Ectodermal cell (in vitro differentiated cells): ENCODE measurements around the gene MICU1.

Experiments
- H3K27ac ChIP-seq: 2 replicates; pipeline ENCODE4 v1.7.0; 2013; ENCODE audit warnings: mild to moderate bottlenecking, low read depth, low read length; ENCODE audit not compliant: insufficient read depth, poor library complexity, severe bottlenecking
- H3K27me3 ChIP-seq: 2 replicates; pipeline ENCODE4 v1.7.0; 2013; ENCODE audit warnings: mild to moderate bottlenecking, low read length; ENCODE audit not compliant: insufficient read depth, control insufficient read depth, poor library complexity, severe bottlenecking
- H3K36me3 ChIP-seq: one replicate; pipeline ENCODE4 v1.7.0; 2013; ENCODE audit warnings: low read length; ENCODE audit not compliant: control insufficient read depth, insufficient read depth
- H3K4me1 ChIP-seq: one replicate; pipeline ENCODE4 v1.7.0; 2013; ENCODE audit warnings: low read length; ENCODE audit not compliant: control insufficient read depth, insufficient read depth
- H3K4me3 ChIP-seq: 2 replicates; pipeline ENCODE4 v1.7.0; 2013; ENCODE audit warnings: low read depth, low read length, control low read depth; ENCODE audit not compliant: insufficient read depth
- H3K9me3 ChIP-seq: 2 replicates; pipeline ENCODE4 v1.7.0; 2013; ENCODE audit warnings: mild to moderate bottlenecking, low read length, moderate library complexity; ENCODE audit not compliant: control insufficient read depth
- WGBS, 2 experiments: methylation state at CpG; one replicate each; pipeline ENCODE4 v1.1.7; 2013; ENCODE audit warnings: missing lambda C conversion rate in 2 of 2; 5-methylcytosine and 5-hydroxymethylcytosine counted together

Gene MICU1

GRCh38 chr10:72630144-72630543 is 4.3 kb upstream of the MICU1 start:
- Histone ChIP-seq H3K4me3 (no peak overlapping the region), H3K36me3 (no peaks in the 10 kb centered on the region), H3K27me3 (no peaks in the 10 kb centered on the region), H3K9me3 (no peaks in the 10 kb centered on the region), H3K27ac (no peak overlapping the region), H3K4me1 (no peaks in the 10 kb centered on the region)
- WGBS, 2 experiments: 91 to 94% methylated on average over 2 of the region's 2 CpGs

- 44 to 67% methylated on average over 1 of the region's 1 CpG for WGBS, 2 experiments
- no peak overlapping the region for H3K27ac ChIP-seq
- peak overlapping the region; percentile 96 for H3K4me3 ChIP-seq
- peaks cover 4% of the 10 kb centered on the region for H3K4me1 ChIP-seq
- H3K27me3 ChIP-seq: no peaks in the 10 kb centered on the region
- H3K36me3 ChIP-seq: no peaks in the 10 kb centered on the region
- H3K9me3 ChIP-seq: no peaks in the 10 kb centered on the region
Observed at GRCh38 chr10:72626444-72626754, 520 bp upstream of the MICU1 start.

- peak overlapping the region; percentile 96 for H3K4me3 ChIP-seq
- H3K27me3 ChIP-seq: no peaks in the 10 kb centered on the region
- WGBS, 2 experiments: 2 to 7% methylated on average over 9 to 10 of the region's 10 CpGs
- H3K27ac ChIP-seq: no peak overlapping the region
- H3K36me3 ChIP-seq: no peaks in the 10 kb centered on the region
- no peaks in the 10 kb centered on the region for H3K9me3 ChIP-seq
- peaks cover 4% of the 10 kb centered on the region for H3K4me1 ChIP-seq
Observed at GRCh38 chr10:72625276-72625607, 637 bp downstream of the MICU1 start.

GRCh38 chr10:72622271-72622670 is 3.6 kb downstream of the MICU1 start:
- no peak overlapping the region for H3K4me3 ChIP-seq
- no peaks in the 10 kb centered on the region for H3K9me3 ChIP-seq
- no peak overlapping the region for H3K27ac ChIP-seq
- WGBS, 2 experiments: 92 to 100% methylated on average over 1 of the region's 1 CpG
- no peaks in the 10 kb centered on the region for H3K36me3 ChIP-seq
- H3K27me3 ChIP-seq: no peaks in the 10 kb centered on the region
- H3K4me1 ChIP-seq: peaks cover 4% of the 10 kb centered on the region

GRCh38 chr10:72616716-72617115 is 9.2 kb downstream of the MICU1 start:
- Histone ChIP-seq H3K27me3 (no peaks in the 10 kb centered on the region), H3K4me1 (no peaks in the 10 kb centered on the region), H3K36me3 (no peaks in the 10 kb centered on the region), H3K9me3 (no peaks in the 10 kb centered on the region), H3K4me3 (no peak overlapping the region), H3K27ac (no peak overlapping the region)
- WGBS, 2 experiments: 94 to 95% methylated on average over 1 of the region's 1 CpG

GRCh38 chr10:72615970-72616369 is 9.9 kb downstream of the MICU1 start:
- no peak overlapping the region for H3K27ac ChIP-seq

GRCh38 chr10:72612203-72612826 is 13.6 kb downstream of the MICU1 start:
- no peaks in the 10 kb centered on the region for H3K27me3 ChIP-seq
- no peaks in the 10 kb centered on the region for H3K9me3 ChIP-seq
- H3K27ac ChIP-seq: peak overlapping the region; percentile 48
- H3K4me3 ChIP-seq: no peak overlapping the region
- H3K36me3 ChIP-seq: no peaks in the 10 kb centered on the region
- WGBS, 2 experiments: 86 to 94% methylated on average over 3 of the region's 3 CpGs
- no peaks in the 10 kb centered on the region for H3K4me1 ChIP-seq

More at GRCh38 chr10:72615970-72616369, 9.9 kb downstream of the MICU1 start:
- Histone ChIP-seq H3K27me3 (no peaks in the 10 kb centered on the region), H3K4me3 (no peak overlapping the region), H3K4me1 (no peaks in the 10 kb centered on the region), H3K36me3 (no peaks in the 10 kb centered on the region), H3K9me3 (no peaks in the 10 kb centered on the region)
- 67% methylated on average over 3 of the region's 3 CpGs for WGBS, 2 experiments

GRCh38 chr10:72611783-72612182 is 14.1 kb downstream of the MICU1 start:
- H3K4me1 ChIP-seq: no peaks in the 10 kb centered on the region
- H3K4me3 ChIP-seq: no peak overlapping the region
- H3K27ac ChIP-seq: no peak overlapping the region
- H3K9me3 ChIP-seq: no peaks in the 10 kb centered on the region
- H3K27me3 ChIP-seq: no peaks in the 10 kb centered on the region
- 87 to 93% methylated on average over 3 to 4 of the region's 5 CpGs for WGBS, 2 experiments
- H3K36me3 ChIP-seq: no peaks in the 10 kb centered on the region

GRCh38 chr10:72610466-72610865 is 15.4 kb downstream of the MICU1 start:
- Histone ChIP-seq H3K36me3 (no peaks in the 10 kb centered on the region), H3K27ac (no peak overlapping the region), H3K4me1 (no peaks in the 10 kb centered on the region), H3K4me3 (no peak overlapping the region), H3K9me3 (no peaks in the 10 kb centered on the region), H3K27me3 (no peaks in the 10 kb centered on the region)
- 91 to 93% methylated on average over 1 of the region's 1 CpG for WGBS, 2 experiments

- Histone ChIP-seq H3K27ac (no peak overlapping the region), H3K27me3 (no peaks in the 10 kb centered on the region), H3K36me3 (no peaks in the 10 kb centered on the region), H3K9me3 (no peaks in the 10 kb centered on the region), H3K4me3 (no peak overlapping the region), H3K4me1 (no peaks in the 10 kb centered on the region)
- 81 to 82% methylated on average over 3 of the region's 3 CpGs for WGBS, 2 experiments
Observed at GRCh38 chr10:72605122-72605521, 20.8 kb downstream of the MICU1 start.

- Histone ChIP-seq H3K9me3 (no peaks in the 10 kb centered on the region), H3K36me3 (no peaks in the 10 kb centered on the region), H3K27ac (no peak overlapping the region), H3K4me1 (no peaks in the 10 kb centered on the region), H3K4me3 (no peak overlapping the region), H3K27me3 (no peaks in the 10 kb centered on the region)
- 95 to 96% methylated on average over 2 of the region's 2 CpGs for WGBS, 2 experiments
Observed at GRCh38 chr10:72601144-72601543, 24.7 kb downstream of the MICU1 start.
